ENCODE measurements around the gene SLC8A1.

DNA sequence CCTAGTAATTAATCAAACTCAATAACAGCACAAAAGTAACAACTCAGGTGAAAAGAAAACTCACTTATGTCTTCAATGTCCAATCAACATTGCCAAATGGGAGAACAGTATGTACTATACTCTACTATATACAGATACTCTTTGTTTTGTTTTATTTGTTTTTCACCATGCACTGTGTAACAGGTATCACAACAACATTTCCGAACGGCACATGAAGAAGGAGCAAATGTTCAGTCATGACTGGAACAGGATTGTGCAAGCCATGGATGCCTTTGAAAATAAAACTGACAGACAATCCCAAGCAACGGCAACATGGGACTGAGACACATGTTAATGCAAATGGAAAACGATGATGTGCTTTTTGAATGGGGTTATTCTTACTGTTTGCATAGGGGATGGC lies 337.9 kb downstream of the SLC8A1 start:
- TF ChIP-seq POLR2A (IDR thresholded peaks at IDR 0.05; ENCODE audit: low read length) (no peak), GATA1 (IDR thresholded peaks at IDR 0.05; ENCODE audit: low read depth, low read length) (no peak)

All from erythroblast (primary cell).